MCF 10A (cell line): ENCODE results near the gene MREG. TPM values are rescaled to one million over a fixed set of nuclear protein-coding genes. Genes with fewer than 3 reads are reported as not detected.
A peak's percentile ranks its signal among the peaks of the same experiment; 100 is the strongest.

Experiments used
- BruUV-seq: library from RNA; stranded (reverse); fragments of 400-500 nt; replicated peaks from 2 replicates; lab custom pipeline; 2021; lab: Mats Ljungman, UMichigan
- CTCF ChIA-PET: fragments of 300-600 bp; sonication (Branson Sonifier 250); formaldehyde crosslinking; extraction: SDS; loops from one replicate; lab custom pipeline; 2021; ENCODE audit warnings: antibody characterized with exemption, inconsistent platforms; lab: Yijun Ruan, JAX
- POLR2A ChIA-PET: fragments of 300-600, 350-650 bp; sonication (Branson Sonifier 250); formaldehyde crosslinking; extraction: SDS; loops from one replicate; lab custom pipeline; 2020; ENCODE audit warnings: antibody characterized with exemption, inconsistent platforms; lab: Yijun Ruan, JAX
- DNase-seq: peaks from one replicate; pipeline ENCODE4 v3.0.0-alpha.2; 2018; ENCODE audit not compliant: unreplicated experiment
- H3K27ac Mint-ChIP-seq: one replicate; pipeline ENCODE4 v1.8.0; 2022; ENCODE audit warnings: mild to moderate bottlenecking, low read depth, mixed read lengths; ENCODE audit not compliant: unreplicated experiment
- H3K27me3 Mint-ChIP-seq: one replicate; pipeline ENCODE4 v1.8.0; 2022; ENCODE audit warnings: mixed read lengths; ENCODE audit not compliant: insufficient read depth, unreplicated experiment
- H3K36me3 Mint-ChIP-seq: one replicate; pipeline ENCODE4 v1.8.0; 2022; ENCODE audit warnings: mild to moderate bottlenecking, moderate library complexity, mixed read lengths; ENCODE audit not compliant: insufficient read depth, unreplicated experiment
- H3K4me1 Mint-ChIP-seq: one replicate; pipeline ENCODE4 v1.8.0; 2022; ENCODE audit warnings: mixed read lengths; ENCODE audit not compliant: insufficient read depth, unreplicated experiment
- H3K4me3 Mint-ChIP-seq: one replicate; pipeline ENCODE4 v1.8.0; 2022; ENCODE audit warnings: mild to moderate bottlenecking, moderate library complexity, mixed read lengths; ENCODE audit not compliant: unreplicated experiment
- H3K9me3 Mint-ChIP-seq: one replicate; pipeline ENCODE4 v1.8.0; 2022; ENCODE audit warnings: mixed read lengths; ENCODE audit not compliant: unreplicated experiment
- CTCF ChIP-seq: fragments of 200-600 bp; IDR thresholded peaks from one replicate; pipeline ENCODE4 v1.8.0; 2022; ENCODE audit warnings: antibody characterized with exemption, mild to moderate bottlenecking; ENCODE audit not compliant: unreplicated experiment
- intact Hi-C: fragments of 100-400 bp; cut with micrococcal nuclease; formaldehyde crosslinking; loops from 2 replicates; pipeline ENCODE4 v1.14.1; 2022
- total RNA-seq: library from RNA; stranded (reverse); gene quantifications from 2 replicates; pipeline ENCODE4 v1.2.3, GENCODE V29; 2022

Gene MREG
- total RNA-seq, 1 experiment from 2014 or later, result 10.4 TPM

GRCh38 chr2:216008387-216008786, 5.0 kb downstream of the MREG start:
- H3K36me3 Mint-ChIP-seq, result peaks cover 7% of the 10 kb centered on the region
- H3K4me1 Mint-ChIP-seq, result peaks cover 47% of the 10 kb centered on the region
- no peaks in the 10 kb centered on the region for H3K9me3 Mint-ChIP-seq
- intact Hi-C loops, result no loop called here
- H3K27me3 Mint-ChIP-seq, result no peaks in the 10 kb centered on the region
- no TSS peak for BruUV-seq
- no peak for TF ChIP-seq CTCF
- DNase-seq, result no peak
- POLR2A ChIA-PET, result no interaction called here
- no peak overlapping the region for H3K27ac Mint-ChIP-seq
- H3K4me3 Mint-ChIP-seq, result no peak overlapping the region
- CTCF ChIA-PET, result interaction anchor here (1.0 to 1.8 kb wide), 4 partner anchors 13 to 75 kb away, joined by 3 to 8 read pairs (median 4); no protein-coding TSS in a partner anchor

DNA sequence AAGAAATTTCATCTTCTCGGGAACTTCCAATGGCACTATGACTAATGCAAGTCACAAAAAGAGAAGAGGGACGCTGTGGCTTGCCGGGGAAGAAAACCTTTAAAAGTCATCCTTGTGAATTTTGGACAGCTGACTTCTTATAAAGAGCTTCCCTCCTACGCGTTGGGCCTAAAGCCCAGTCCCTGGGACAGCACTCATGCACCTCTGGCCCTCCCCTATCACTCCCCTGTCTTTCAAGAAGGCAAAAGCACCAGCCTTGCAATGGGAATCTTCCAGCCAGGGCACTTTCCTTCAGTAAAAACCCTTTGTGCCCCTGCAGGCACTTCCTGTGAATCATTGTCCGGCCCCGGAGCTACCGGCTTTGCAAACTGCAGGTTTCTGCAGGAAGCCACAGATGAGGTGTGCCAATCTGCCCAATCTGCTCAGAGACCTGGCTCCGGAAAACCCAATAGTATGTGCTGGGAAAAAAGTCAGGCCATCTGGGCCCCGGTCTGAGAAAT, 7.1 kb downstream of the MREG start:
- Mint-ChIP-seq H3K36me3 (peaks cover 7% of the 10 kb centered on the region), H3K9me3 (no peaks in the 10 kb centered on the region), H3K27me3 (no peaks in the 10 kb centered on the region), H3K4me1 (peaks cover 36% of the 10 kb centered on the region), H3K4me3 (peak overlapping the region; percentile 51), H3K27ac (peak overlapping the region; percentile 71)
- ChIA-PET POLR2A (interaction anchor here (0.5 to 2.6 kb wide), 9 partner anchors 9 to 694 kb away, joined by 3 to 14 read pairs (median 4); partner anchors contain the start of gene XRCC5), CTCF (interaction anchor here (0.6 to 3.0 kb wide), 8 partner anchors 10 to 56 kb away, joined by 3 to 18 read pairs (median 4); no protein-coding TSS in a partner anchor)
- intact Hi-C loops, result no loop called here
- TF ChIP-seq CTCF, result no peak
- BruUV-seq, result no TSS peak
- DNase-seq, result peak; percentile 96

- no peaks in the 10 kb centered on the region for H3K9me3 Mint-ChIP-seq
Observed at GRCh38 chr2:216004697-216005283, 8.6 kb downstream of the MREG start.

More at GRCh38 chr2:216004697-216005283, 8.6 kb downstream of the MREG start:
- H3K36me3 Mint-ChIP-seq, result peaks cover 7% of the 10 kb centered on the region
- TF ChIP-seq CTCF, result no peak
- H3K4me3 Mint-ChIP-seq, result no peak overlapping the region
- H3K4me1 Mint-ChIP-seq, result peaks cover 35% of the 10 kb centered on the region
- BruUV-seq, result no TSS peak
- intact Hi-C loops, result no loop called here
- peak overlapping the region; percentile 39 for H3K27ac Mint-ChIP-seq
- no peak for DNase-seq
- POLR2A ChIA-PET, result interaction anchor here (0.6 to 2.6 kb wide), 4 partner anchors 7 to 55 kb away, joined by 3 to 9 read pairs (median 4); no protein-coding TSS in a partner anchor
- CTCF ChIA-PET, result interaction anchor here (0.6 to 3.0 kb wide), 7 partner anchors 18 to 565 kb away, joined by 3 to 18 read pairs (median 4); no protein-coding TSS in a partner anchor
- no peaks in the 10 kb centered on the region for H3K27me3 Mint-ChIP-seq
